Measurements from ENCODE around the gene BCAR3.

- TF ChIP-seq CTCF (IDR thresholded peaks at IDR 0.05) = no peak
- TF ChIP-seq REST (IDR thresholded peaks at IDR 0.05; ENCODE audit: insufficient read depth in 1 of 2, low read depth in 2 of 2, low read length in 1 of 2) = no peak
- TF ChIP-seq TCF7L2 (IDR thresholded peaks at IDR 0.05; ENCODE audit: low read depth, low read length) = no peak
These were observed 61.3 kb downstream of the BCAR3 start for GRCh38 chr1:93620172-93620840.

All from Panc1 (cell line).